ENCODE data around the gene TMEM270. TPM values are rescaled to one million over a fixed set of nuclear protein-coding genes. Genes with fewer than 3 reads are reported as not detected.

The TMEM270 gene
- total RNA-seq, 6 donors from 2014 or later, result not detected

GRCh38 chr7:73901823-73902597 lies 41.1 kb downstream of the TMEM270 start:
- Histone ChIP-seq H3K4me1 (no peaks in the 10 kb centered on the region), H3K4me3 (no peak overlapping the region), H3K9me3 (no peaks in the 10 kb centered on the region), H3K27ac (no peak overlapping the region), H3K36me3 (no peaks in the 10 kb centered on the region), H3K27me3 (no peaks in the 10 kb centered on the region)
- WGBS, 2 donors, result 76 to 82% methylated on average over 10 to 14 of the region's 15 CpGs
- DNase-seq, result peak in 1 of 2 donors; percentile 54
- no peak for ATAC-seq (ENCODE audit: low FRiP score in 2 of 2)
- TF ChIP-seq CTCF (IDR thresholded peaks at IDR 0.05), result no peak
- TF ChIP-seq POLR2A (IDR thresholded peaks at IDR 0.05), result no peak
- TF ChIP-seq POLR2AphosphoS5 (IDR thresholded peaks at IDR 0.05), result no peak
- TF ChIP-seq EP300 (IDR thresholded peaks at IDR 0.05), result no peak

GRCh38 chr7:73903321-73904218 lies 42.6 kb downstream of the TMEM270 start:
- no peaks in the 10 kb centered on the region for H3K36me3 ChIP-seq
- H3K4me1 ChIP-seq, result no peaks in the 10 kb centered on the region
- H3K27ac ChIP-seq, result no peak overlapping the region
- TF ChIP-seq EP300 (IDR thresholded peaks at IDR 0.05) (no peak), POLR2A (IDR thresholded peaks at IDR 0.05) (no peak), CTCF (IDR thresholded peaks at IDR 0.05) (no peak), POLR2AphosphoS5 (IDR thresholded peaks at IDR 0.05) (no peak)
- DNase-seq (no peak), ATAC-seq (ENCODE audit: low FRiP score in 2 of 2) (no peak)
- no peaks in the 10 kb centered on the region for H3K27me3 ChIP-seq
- WGBS, 2 donors, result 87 to 96% methylated on average over 8 to 14 of the region's 15 CpGs
- no peak overlapping the region for H3K4me3 ChIP-seq
- H3K9me3 ChIP-seq, result no peaks in the 10 kb centered on the region

GRCh38 chr7:73904219-73905137 lies 43.5 kb downstream of the TMEM270 start:
- Histone ChIP-seq H3K27me3 (no peaks in the 10 kb centered on the region), H3K27ac (no peak overlapping the region), H3K4me1 (peaks cover 1 to 6% (median 4%) of the 10 kb centered on the region in 4 donors), H3K4me3 (no peak overlapping the region), H3K9me3 (no peaks in the 10 kb centered on the region), H3K36me3 (no peaks in the 10 kb centered on the region)
- TF ChIP-seq POLR2A (IDR thresholded peaks at IDR 0.05), result no peak
- no peak for TF ChIP-seq POLR2AphosphoS5 (IDR thresholded peaks at IDR 0.05)
- TF ChIP-seq EP300 (IDR thresholded peaks at IDR 0.05), result no peak
- TF ChIP-seq CTCF (IDR thresholded peaks at IDR 0.05), result no peak
- DNase-seq, result no peak
- WGBS, 2 donors, result 81 to 85% methylated on average over 17 to 24 of the region's 24 CpGs
- no peak for ATAC-seq (ENCODE audit: low FRiP score in 2 of 2)

- DNase-seq, result no peak
- WGBS, 2 donors, result 92 to 95% methylated on average over 14 to 15 of the region's 15 CpGs
- H3K27me3 ChIP-seq, result no peaks in the 10 kb centered on the region
- peaks cover 3 to 8% (median 5%) of the 10 kb centered on the region in 4 donors for H3K4me1 ChIP-seq
- H3K27ac ChIP-seq, result no peak overlapping the region
- H3K4me3 ChIP-seq, result no peak overlapping the region
- H3K36me3 ChIP-seq, result no peaks in the 10 kb centered on the region
- no peak for ATAC-seq (ENCODE audit: low FRiP score in 2 of 2)
- no peak for TF ChIP-seq EP300 (IDR thresholded peaks at IDR 0.05)
- no peak for TF ChIP-seq CTCF (IDR thresholded peaks at IDR 0.05)
- TF ChIP-seq POLR2A (IDR thresholded peaks at IDR 0.05), result no peak
- TF ChIP-seq POLR2AphosphoS5 (IDR thresholded peaks at IDR 0.05), result no peak
- no peaks in the 10 kb centered on the region for H3K9me3 ChIP-seq
Measured at GRCh38 chr7:73905360-73905759, 44.4 kb downstream of the TMEM270 start.
